Endothelial cell (in vitro differentiated cells): ENCODE measurements around the gene PRPH2. TPM values are rescaled to one million over a fixed set of nuclear protein-coding genes. Genes with fewer than 3 reads are reported as not detected.
A peak's percentile ranks its signal among the peaks of the same experiment; 100 is the strongest.

Experiments
- DNase-seq: peaks from one replicate; pipeline ENCODE4 v3.0.0; 2021; ENCODE audit warnings: low spot score
- H3K27ac Mint-ChIP-seq: one replicate; pipeline ENCODE4 v1.8.0; 2021; ENCODE audit warnings: mixed read lengths, inconsistent platforms; ENCODE audit not compliant: unreplicated experiment
- H3K27me3 Mint-ChIP-seq: one replicate; pipeline ENCODE4 v1.8.0; 2021; ENCODE audit warnings: mild to moderate bottlenecking, moderate library complexity, mixed read lengths, inconsistent platforms; ENCODE audit not compliant: unreplicated experiment
- H3K36me3 Mint-ChIP-seq: one replicate; pipeline ENCODE4 v1.8.0; 2021; ENCODE audit warnings: mild to moderate bottlenecking, low read depth, mixed read lengths, inconsistent platforms; ENCODE audit not compliant: unreplicated experiment
- H3K4me1 Mint-ChIP-seq: one replicate; pipeline ENCODE4 v1.8.0; 2021; ENCODE audit warnings: mild to moderate bottlenecking, mixed read lengths, inconsistent platforms; ENCODE audit not compliant: unreplicated experiment
- H3K4me3 Mint-ChIP-seq: one replicate; pipeline ENCODE4 v1.8.0; 2021; ENCODE audit warnings: mild to moderate bottlenecking, mixed read lengths, inconsistent platforms; ENCODE audit not compliant: unreplicated experiment
- H3K9me3 Mint-ChIP-seq: one replicate; pipeline ENCODE4 v1.8.0; 2021; ENCODE audit warnings: mixed read lengths, inconsistent platforms; ENCODE audit not compliant: unreplicated experiment
- total RNA-seq: library from RNA; stranded (reverse); fragmentation: NEBNext Ultra II Directional; extraction: Animal tissue kit (Norgen Biotek cat#: 25700); gene quantifications from one replicate; pipeline ENCODE4 v1.2.1, GENCODE V29; 2021; ENCODE audit not compliant: unreplicated experiment
- TF ChIP-seq, protein P1 (sequence below): fragments of 200-600 bp; sonication (generic); IDR thresholded peaks from one replicate; pipeline ENCODE4 v1.5.0; 2021; ENCODE audit warnings: antibody characterized with exemption; ENCODE audit not compliant: unreplicated experiment

The PRPH2 gene
- total RNA-seq, 1 donor from 2014 or later, result 0.15 TPM

DNA sequence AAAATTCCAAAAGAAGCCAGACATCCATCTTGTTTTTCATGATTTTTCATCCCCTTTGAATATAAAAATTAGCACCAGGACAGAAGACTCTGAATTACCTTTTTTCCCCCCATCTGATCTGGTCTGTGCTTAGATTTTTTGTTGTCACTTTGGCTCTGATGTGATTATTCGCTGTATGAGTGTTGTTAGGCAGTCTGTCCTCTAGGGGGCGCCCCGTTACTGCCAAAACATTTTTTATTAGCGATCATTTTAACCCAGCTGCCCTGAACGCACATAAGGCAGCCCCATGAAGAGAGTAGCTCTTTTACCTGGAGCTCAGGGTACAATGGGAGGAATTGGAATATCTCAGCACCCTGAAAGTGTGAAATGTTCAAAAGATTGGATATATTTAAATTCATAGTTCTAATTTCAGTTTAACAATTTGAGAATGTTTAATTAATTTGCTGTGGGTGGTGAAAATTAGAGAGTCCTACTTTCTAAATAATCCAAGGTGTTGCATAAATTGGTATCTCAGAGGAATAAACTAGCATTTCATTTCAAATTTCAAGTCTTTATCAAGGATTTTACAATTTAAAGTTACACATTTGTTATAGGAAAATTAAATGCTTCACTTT lies 60.8 kb downstream of the PRPH2 start:
- Mint-ChIP-seq H3K36me3 (peaks cover 22% of the 10 kb centered on the region), H3K27me3 (no peaks in the 10 kb centered on the region), H3K27ac (no peak overlapping the region), H3K9me3 (no peaks in the 10 kb centered on the region), H3K4me1 (no peaks in the 10 kb centered on the region), H3K4me3 (no peak overlapping the region)
- peak; percentile 82 for DNase-seq
- TF ChIP-seq, protein P1, sequence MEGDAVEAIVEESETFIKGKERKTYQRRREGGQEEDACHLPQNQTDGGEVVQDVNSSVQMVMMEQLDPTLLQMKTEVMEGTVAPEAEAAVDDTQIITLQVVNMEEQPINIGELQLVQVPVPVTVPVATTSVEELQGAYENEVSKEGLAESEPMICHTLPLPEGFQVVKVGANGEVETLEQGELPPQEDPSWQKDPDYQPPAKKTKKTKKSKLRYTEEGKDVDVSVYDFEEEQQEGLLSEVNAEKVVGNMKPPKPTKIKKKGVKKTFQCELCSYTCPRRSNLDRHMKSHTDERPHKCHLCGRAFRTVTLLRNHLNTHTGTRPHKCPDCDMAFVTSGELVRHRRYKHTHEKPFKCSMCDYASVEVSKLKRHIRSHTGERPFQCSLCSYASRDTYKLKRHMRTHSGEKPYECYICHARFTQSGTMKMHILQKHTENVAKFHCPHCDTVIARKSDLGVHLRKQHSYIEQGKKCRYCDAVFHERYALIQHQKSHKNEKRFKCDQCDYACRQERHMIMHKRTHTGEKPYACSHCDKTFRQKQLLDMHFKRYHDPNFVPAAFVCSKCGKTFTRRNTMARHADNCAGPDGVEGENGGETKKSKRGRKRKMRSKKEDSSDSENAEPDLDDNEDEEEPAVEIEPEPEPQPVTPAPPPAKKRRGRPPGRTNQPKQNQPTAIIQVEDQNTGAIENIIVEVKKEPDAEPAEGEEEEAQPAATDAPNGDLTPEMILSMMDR, result peak; percentile 98

DNA sequence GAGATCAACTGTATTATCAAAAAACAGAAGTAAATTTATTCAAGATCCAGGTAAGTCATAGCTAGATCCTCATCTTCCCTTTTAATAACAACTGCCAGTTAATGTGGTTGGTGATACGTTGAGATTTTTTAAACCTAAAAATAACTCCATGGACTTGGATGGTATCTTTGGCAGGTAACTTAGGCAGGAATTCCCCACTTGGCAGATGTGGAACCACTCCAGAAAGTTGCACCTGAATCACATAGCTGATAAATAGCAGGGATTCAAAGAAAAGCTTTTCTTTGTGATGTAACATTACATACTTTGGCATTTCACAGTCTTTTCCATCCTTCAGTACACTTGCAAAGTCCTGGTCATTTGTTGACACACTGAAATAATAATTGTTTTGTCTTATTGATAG lies 62.6 kb downstream of the PRPH2 start:
- Mint-ChIP-seq H3K36me3 (peaks cover 18% of the 10 kb centered on the region), H3K4me1 (no peaks in the 10 kb centered on the region), H3K4me3 (no peak overlapping the region), H3K27me3 (no peaks in the 10 kb centered on the region), H3K9me3 (no peaks in the 10 kb centered on the region), H3K27ac (no peak overlapping the region)
- TF ChIP-seq, protein P1, result no peak
- DNase-seq, result no peak

DNA sequence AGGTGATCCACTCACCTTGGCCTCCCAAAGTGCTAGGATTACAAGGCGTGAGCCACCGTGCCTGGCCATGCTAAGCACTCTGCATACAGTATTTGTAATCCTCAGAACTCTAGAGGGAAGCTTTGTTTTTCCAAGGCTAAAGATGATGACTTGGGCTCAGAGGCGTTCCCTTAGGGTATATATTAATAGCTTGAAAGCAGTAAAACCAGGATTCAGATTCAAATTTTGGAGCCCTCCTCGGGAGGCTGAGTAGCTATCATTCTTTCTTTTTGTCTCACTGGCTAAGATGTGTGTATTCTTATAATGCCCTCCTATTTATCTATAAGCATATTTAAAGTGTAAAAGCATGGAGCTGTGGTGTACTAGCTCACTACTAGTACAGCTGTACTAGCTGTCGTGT lies 68.5 kb downstream of the PRPH2 start:
- H3K27me3 Mint-ChIP-seq, result no peaks in the 10 kb centered on the region
- no peak for DNase-seq
- H3K4me3 Mint-ChIP-seq, result no peak overlapping the region
- H3K36me3 Mint-ChIP-seq, result peaks cover 19% of the 10 kb centered on the region
- H3K9me3 Mint-ChIP-seq, result no peaks in the 10 kb centered on the region
- no peaks in the 10 kb centered on the region for H3K4me1 Mint-ChIP-seq
- TF ChIP-seq, protein P1, result no peak
- H3K27ac Mint-ChIP-seq, result no peak overlapping the region

DNA sequence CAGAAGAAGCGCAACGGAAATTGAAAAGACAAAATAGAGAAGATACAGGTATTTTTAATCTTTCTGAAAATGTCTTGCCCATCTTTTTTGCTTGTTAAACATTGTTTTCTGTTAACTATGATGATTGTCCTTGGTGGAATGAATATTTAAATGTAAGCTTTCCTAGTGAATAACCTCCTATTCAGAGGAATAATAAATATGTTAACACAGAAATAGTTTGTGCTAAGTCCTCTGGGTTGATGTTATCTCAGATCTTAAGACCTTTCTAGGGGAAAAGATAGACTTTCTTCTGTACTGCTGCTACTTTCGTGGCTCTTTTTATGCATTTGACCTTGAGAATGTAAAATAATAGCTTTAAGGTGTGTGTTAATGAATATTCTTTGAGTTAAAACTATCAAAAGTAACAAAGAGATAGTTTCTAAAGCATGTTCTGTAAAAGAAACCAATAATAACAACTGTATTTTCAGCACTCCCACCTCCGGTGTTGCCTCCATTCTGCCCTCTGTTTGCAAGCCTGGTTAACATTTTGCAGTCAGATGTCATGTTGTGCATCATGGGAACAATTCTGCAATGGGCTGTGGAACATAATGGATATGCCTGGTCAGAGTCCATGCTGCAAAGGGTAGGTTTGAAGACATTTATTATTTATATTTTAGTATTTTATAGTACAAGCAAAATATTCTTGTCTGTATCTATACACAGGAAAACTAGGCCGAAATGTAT lies 70.2 kb downstream of the PRPH2 start:
- TF ChIP-seq, protein P1, result no peak
- peaks cover 19% of the 10 kb centered on the region for H3K36me3 Mint-ChIP-seq
- no peaks in the 10 kb centered on the region for H3K27me3 Mint-ChIP-seq
- H3K9me3 Mint-ChIP-seq, result no peaks in the 10 kb centered on the region
- H3K4me1 Mint-ChIP-seq, result no peaks in the 10 kb centered on the region
- H3K4me3 Mint-ChIP-seq, result no peak overlapping the region
- no peak for DNase-seq
- no peak overlapping the region for H3K27ac Mint-ChIP-seq

Other genes starting within 250 kb of the PRPH2 start
- 21.6 TPM for gene UBR2, start 158.6 kb downstream of the PRPH2 start, total RNA-seq
- 23.4 TPM for gene TBCC, start 23.5 kb upstream of the PRPH2 start, total RNA-seq
- 9.2 TPM for gene BICRAL, start 59.5 kb upstream of the PRPH2 start, total RNA-seq
- 58.1 TPM for gene RPL7L1, start 157.0 kb upstream of the PRPH2 start, total RNA-seq
- gene PTCRA, start 193.5 kb upstream of the PRPH2 start, total RNA-seq, result not detected
- 106 TPM for gene CNPY3, start 206.9 kb upstream of the PRPH2 start, total RNA-seq
- 0.59 TPM for gene GNMT, start 238.2 kb upstream of the PRPH2 start, total RNA-seq